ENCODE measurements around the gene CHN1.

The CHN1 gene

DNA sequence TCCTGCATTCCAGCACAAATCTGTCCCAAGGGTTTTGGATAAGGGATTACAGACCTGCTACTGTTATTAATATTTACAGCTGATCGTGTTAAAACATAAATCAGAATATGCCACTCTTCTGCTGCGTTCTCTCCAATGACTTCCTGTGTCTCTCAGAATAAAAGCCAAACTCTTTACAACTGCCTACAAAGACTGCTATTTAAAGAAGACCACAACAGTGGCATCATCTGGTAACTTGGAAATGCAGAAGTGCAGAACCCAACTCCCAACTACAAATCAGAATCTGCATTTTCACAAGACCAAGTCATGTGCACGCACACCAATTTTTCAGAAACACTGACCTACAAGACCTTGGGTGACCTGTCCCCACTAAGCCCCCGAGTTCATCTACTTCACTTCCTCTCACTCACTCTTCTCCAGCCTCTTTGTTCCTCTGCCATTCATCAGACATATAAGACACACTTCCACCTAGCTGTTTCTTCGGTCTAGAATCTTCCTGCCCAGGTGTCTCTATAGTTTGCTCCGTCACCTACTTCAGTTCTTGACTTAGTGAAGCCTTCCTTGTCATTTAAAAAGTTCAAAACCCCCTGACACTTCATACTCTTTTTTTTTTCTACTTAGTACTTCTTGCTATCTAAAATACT is 36.0 kb downstream of the CHN1 start:
- TF ChIP-seq, protein P1, sequence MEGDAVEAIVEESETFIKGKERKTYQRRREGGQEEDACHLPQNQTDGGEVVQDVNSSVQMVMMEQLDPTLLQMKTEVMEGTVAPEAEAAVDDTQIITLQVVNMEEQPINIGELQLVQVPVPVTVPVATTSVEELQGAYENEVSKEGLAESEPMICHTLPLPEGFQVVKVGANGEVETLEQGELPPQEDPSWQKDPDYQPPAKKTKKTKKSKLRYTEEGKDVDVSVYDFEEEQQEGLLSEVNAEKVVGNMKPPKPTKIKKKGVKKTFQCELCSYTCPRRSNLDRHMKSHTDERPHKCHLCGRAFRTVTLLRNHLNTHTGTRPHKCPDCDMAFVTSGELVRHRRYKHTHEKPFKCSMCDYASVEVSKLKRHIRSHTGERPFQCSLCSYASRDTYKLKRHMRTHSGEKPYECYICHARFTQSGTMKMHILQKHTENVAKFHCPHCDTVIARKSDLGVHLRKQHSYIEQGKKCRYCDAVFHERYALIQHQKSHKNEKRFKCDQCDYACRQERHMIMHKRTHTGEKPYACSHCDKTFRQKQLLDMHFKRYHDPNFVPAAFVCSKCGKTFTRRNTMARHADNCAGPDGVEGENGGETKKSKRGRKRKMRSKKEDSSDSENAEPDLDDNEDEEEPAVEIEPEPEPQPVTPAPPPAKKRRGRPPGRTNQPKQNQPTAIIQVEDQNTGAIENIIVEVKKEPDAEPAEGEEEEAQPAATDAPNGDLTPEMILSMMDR (IDR thresholded peaks at IDR 0.05; ENCODE audit: low read depth, low read length, missing control alignments): no peak
- H3K4me3 ChIP-seq (ENCODE audit: low read depth, low read length): no peak overlapping the region
- DNase-seq (ENCODE audit: low read depth): no peak

DNA sequence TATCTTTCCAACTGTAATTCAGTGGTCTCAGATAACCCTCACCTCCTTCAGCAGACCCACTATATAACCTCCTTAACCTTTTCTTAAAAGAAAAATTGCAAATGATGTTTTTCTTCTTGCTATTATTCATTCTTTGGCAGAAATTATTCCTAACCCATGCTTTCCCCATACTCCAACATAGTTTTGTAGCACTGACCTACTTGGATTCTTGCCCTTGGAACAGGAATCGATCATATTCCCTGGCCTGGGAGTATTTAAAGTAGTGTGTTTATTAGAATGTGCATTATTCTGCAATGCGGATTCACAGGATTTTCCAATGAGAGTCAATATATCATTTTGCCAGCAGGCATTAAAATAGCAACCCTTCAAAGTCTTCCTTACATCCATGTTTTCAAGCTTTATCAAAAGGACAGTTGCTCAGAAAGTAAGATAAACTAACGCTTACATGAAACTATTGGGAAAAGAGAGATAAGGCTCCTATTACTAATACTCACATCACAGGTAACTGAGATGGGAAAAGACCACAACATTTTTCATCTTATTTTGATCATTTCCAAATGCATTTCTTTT is 37.4 kb downstream of the CHN1 start:
- no peak overlapping the region for H3K4me3 ChIP-seq (ENCODE audit: low read depth, low read length)
- no peak for DNase-seq (ENCODE audit: low read depth)
- TF ChIP-seq, protein P1 (IDR thresholded peaks at IDR 0.05; ENCODE audit: low read depth, low read length, missing control alignments): no peak

DNA sequence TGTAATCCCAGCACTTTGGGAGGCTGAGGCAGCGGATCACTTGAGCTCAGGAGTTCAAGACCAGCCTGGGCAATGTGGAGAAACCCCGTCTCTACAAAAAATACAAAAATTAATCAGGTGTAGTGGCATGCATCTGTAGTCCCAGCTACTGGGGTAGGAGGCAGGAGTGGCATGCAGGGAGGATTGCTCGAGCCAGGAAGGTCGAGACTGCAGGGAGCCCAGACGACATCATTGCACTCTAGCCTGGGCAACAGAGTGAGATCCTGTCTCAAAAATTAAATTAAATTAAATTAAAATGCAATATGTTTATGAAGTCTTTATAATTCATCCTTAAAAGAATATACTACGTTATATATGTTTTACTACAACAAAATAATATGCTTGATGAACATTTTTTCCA is 38.1 kb downstream of the CHN1 start:
- DNase-seq (ENCODE audit: low read depth): no peak
- H3K4me3 ChIP-seq (ENCODE audit: low read depth, low read length): no peak overlapping the region
- TF ChIP-seq, protein P1 (IDR thresholded peaks at IDR 0.05; ENCODE audit: low read depth, low read length, missing control alignments): no peak

DNA sequence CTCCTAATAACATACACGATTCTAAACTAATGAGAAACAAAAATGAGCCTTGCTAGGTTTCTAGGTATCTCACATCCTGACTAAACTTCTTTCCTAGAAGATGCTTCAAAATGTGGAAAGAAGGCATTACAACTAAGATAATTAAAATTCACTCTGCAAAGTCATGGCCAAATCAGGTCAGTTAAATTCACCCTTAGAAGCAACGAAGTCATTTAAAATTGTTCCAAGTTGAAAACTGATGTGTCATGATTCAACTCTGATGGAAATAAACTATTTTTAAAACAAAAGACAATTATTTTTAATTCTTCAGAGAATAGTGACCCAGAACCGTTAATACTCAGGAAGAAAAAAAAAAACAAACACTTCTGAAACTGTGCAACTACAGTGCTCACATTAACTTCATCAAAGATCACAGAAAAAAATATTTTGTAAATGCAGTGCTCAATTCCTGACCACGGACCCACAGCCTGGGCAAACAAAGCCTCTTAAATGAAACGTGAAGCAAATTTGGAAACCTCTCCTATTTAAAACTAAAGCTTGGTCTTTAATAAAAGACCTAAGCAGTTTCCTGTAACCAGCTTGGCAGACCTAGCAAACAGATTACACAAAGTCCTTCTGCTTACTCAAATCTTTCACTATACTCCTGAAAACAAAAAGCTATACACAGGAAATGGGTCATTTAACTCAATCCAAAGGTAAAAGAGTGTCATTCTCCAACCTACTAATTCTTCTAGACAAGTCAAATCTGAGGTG is 39.0 kb downstream of the CHN1 start:
- DNase-seq (ENCODE audit: low read depth): no peak
- TF ChIP-seq, protein P1 (IDR thresholded peaks at IDR 0.05; ENCODE audit: low read depth, low read length, missing control alignments): no peak
- no peak overlapping the region for H3K4me3 ChIP-seq (ENCODE audit: low read depth, low read length)

DNA sequence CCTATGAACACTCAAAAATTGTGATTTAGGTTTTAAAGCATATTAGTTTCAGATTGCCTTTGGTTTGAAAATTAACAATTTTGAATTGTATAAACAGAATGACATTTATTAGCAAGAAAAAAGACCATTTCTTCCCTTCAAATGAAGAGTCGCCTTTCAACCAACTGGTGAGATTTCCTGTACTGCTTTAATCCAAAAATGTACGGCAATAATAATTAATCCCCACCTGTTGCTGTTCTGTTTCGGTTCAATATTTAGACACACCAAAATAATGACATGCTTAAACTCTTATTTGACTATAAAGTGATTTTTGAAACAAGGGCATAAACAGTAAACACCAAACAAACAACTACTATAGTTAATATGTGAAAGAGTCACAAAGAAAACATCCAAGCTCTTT is 39.6 kb downstream of the CHN1 start:
- no peak for DNase-seq (ENCODE audit: low read depth)
- no peak overlapping the region for H3K4me3 ChIP-seq (ENCODE audit: low read depth, low read length)
- TF ChIP-seq, protein P1 (IDR thresholded peaks at IDR 0.05; ENCODE audit: low read depth, low read length, missing control alignments): no peak

DNA sequence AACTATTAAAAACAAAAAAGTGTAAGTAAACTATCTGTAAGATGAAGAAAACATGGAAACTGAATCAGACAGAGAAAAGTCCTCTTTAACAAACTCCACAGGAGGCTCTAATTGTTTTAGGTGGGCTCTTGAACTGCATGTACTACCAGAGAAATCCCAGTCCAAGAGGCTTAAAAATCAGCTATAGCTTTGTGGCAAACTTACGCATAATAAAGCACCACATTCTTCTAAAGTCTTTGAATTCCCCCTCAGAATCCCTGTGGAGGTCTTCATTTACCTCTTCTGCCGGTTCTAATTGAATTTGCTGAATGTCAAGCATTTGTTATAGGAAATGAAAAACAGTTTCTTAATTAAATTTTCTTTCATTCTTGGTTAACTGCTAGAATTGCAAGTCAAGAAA is 40.8 kb downstream of the CHN1 start:
- no peak overlapping the region for H3K4me3 ChIP-seq (ENCODE audit: low read depth, low read length)
- DNase-seq (ENCODE audit: low read depth): no peak
- TF ChIP-seq, protein P1 (IDR thresholded peaks at IDR 0.05; ENCODE audit: low read depth, low read length, missing control alignments): no peak
